Measurements from ENCODE around the gene LRIT2. TPM values are rescaled to one million over a fixed set of nuclear protein-coding genes. Genes with fewer than 3 reads are reported as not detected.
A peak's percentile ranks its signal among the peaks of the same experiment; 100 is the strongest.

The LRIT2 gene
- total RNA-seq, 1 experiment from 2014 or later: not detected

GRCh38 chr10:84269162-84269561, 43.8 kb upstream of the LRIT2 start:
- Histone ChIP-seq H3K27me3 (ENCODE audit: insufficient read depth, low read depth) (peaks cover under 1% of the 10 kb centered on the region; the same call in 1 of the 2 replicates), H3K9me2 (ENCODE audit: insufficient read depth) (no peaks in the 10 kb centered on the region), H3K4me3 (no peak overlapping the region), H3K36me3 (ENCODE audit: low read depth) (no peaks in the 10 kb centered on the region), H3K4me1 (replicated peaks; ENCODE audit: insufficient read depth) (peaks cover 20% of the 10 kb centered on the region), H3K9me3 (ENCODE audit: insufficient read depth, low read depth) (no peaks in the 10 kb centered on the region), H3F3A (ENCODE audit: insufficient read depth, low read depth) (peaks cover 19% of the 10 kb centered on the region), H3K4me2 (peak overlapping the region; percentile 11; the same call in 1 of the 2 replicates), H2AFZ (no peak overlapping the region), H3K27ac (peak overlapping the region; percentile 64), H4K20me1 (ENCODE audit: insufficient read depth) (no peaks in the 10 kb centered on the region), H3K79me2 (ENCODE audit: low read depth) (no peaks in the 10 kb centered on the region)
- ChIA-PET POLR2A (ENCODE audit: unreplicated experiment) (no interaction called here), CTCF (no interaction called here)
- intact Hi-C loops (cut with micrococcal nuclease; ENCODE audit: unreplicated experiment): no loop called here
- BruUV-seq (replicated peaks): no TSS peak
- TF ChIP-seq, protein P1, sequence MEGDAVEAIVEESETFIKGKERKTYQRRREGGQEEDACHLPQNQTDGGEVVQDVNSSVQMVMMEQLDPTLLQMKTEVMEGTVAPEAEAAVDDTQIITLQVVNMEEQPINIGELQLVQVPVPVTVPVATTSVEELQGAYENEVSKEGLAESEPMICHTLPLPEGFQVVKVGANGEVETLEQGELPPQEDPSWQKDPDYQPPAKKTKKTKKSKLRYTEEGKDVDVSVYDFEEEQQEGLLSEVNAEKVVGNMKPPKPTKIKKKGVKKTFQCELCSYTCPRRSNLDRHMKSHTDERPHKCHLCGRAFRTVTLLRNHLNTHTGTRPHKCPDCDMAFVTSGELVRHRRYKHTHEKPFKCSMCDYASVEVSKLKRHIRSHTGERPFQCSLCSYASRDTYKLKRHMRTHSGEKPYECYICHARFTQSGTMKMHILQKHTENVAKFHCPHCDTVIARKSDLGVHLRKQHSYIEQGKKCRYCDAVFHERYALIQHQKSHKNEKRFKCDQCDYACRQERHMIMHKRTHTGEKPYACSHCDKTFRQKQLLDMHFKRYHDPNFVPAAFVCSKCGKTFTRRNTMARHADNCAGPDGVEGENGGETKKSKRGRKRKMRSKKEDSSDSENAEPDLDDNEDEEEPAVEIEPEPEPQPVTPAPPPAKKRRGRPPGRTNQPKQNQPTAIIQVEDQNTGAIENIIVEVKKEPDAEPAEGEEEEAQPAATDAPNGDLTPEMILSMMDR (conservative IDR thresholded peaks at IDR 0.05): no peak
- no peak for TF ChIP-seq EZH2 (IDR thresholded peaks at IDR 0.05; ENCODE audit: low read depth)
- DNase-seq: no peak

GRCh38 chr10:84267503-84268126, 42.3 kb upstream of the LRIT2 start:
- Histone ChIP-seq H3K27ac (no peak overlapping the region), H3K4me1 (replicated peaks; ENCODE audit: insufficient read depth) (peaks cover 20% of the 10 kb centered on the region), H3K4me2 (no peak overlapping the region), H3K4me3 (no peak overlapping the region), H4K20me1 (ENCODE audit: insufficient read depth) (no peaks in the 10 kb centered on the region), H3F3A (ENCODE audit: insufficient read depth, low read depth) (peaks cover 19% of the 10 kb centered on the region), H3K36me3 (ENCODE audit: low read depth) (no peaks in the 10 kb centered on the region), H3K9me3 (ENCODE audit: insufficient read depth, low read depth) (no peaks in the 10 kb centered on the region), H3K9me2 (ENCODE audit: insufficient read depth) (no peaks in the 10 kb centered on the region), H2AFZ (no peak overlapping the region), H3K79me2 (ENCODE audit: low read depth) (no peaks in the 10 kb centered on the region), H3K27me3 (ENCODE audit: insufficient read depth, low read depth) (peaks cover 15% of the 10 kb centered on the region)
- ChIA-PET CTCF (interaction anchor here (0.9 to 1.4 kb wide), 3 partner anchors 108 to 272 kb away, joined by 3 to 6 read pairs (median 4); no protein-coding TSS in a partner anchor), POLR2A (ENCODE audit: unreplicated experiment) (no interaction called here)
- DNase-seq: peak in 1 of 2 experiments; percentile 19
- intact Hi-C loops (cut with micrococcal nuclease; ENCODE audit: unreplicated experiment): no loop called here
- no TSS peak for BruUV-seq (replicated peaks)
- TF ChIP-seq, protein P1 (conservative IDR thresholded peaks at IDR 0.05): peak; percentile 59; the same call in 1 of the 2 replicates
- no peak for TF ChIP-seq EZH2 (IDR thresholded peaks at IDR 0.05; ENCODE audit: low read depth)

- Histone ChIP-seq H3K9me2 (ENCODE audit: insufficient read depth) (no peaks in the 10 kb centered on the region), H2AFZ (no peak overlapping the region), H3K4me1 (replicated peaks; ENCODE audit: insufficient read depth) (peaks cover 12% of the 10 kb centered on the region), H3K4me3 (no peak overlapping the region), H3K27ac (no peak overlapping the region), H4K20me1 (ENCODE audit: insufficient read depth) (no peaks in the 10 kb centered on the region), H3K27me3 (ENCODE audit: insufficient read depth, low read depth) (peaks cover 37% of the 10 kb centered on the region), H3F3A (ENCODE audit: insufficient read depth, low read depth) (peaks cover 12% of the 10 kb centered on the region), H3K9me3 (ENCODE audit: insufficient read depth, low read depth) (no peaks in the 10 kb centered on the region), H3K4me2 (no peak overlapping the region), H3K79me2 (ENCODE audit: low read depth) (no peaks in the 10 kb centered on the region), H3K36me3 (ENCODE audit: low read depth) (no peaks in the 10 kb centered on the region)
- intact Hi-C loops (cut with micrococcal nuclease; ENCODE audit: unreplicated experiment): no loop called here
- no peak for DNase-seq
- ChIA-PET CTCF (no interaction called here), POLR2A (ENCODE audit: unreplicated experiment) (no interaction called here)
- no peak for TF ChIP-seq EZH2 (IDR thresholded peaks at IDR 0.05; ENCODE audit: low read depth)
- TF ChIP-seq, protein P1 (conservative IDR thresholded peaks at IDR 0.05): no peak
- no TSS peak for BruUV-seq (replicated peaks)
These were observed 40.1 kb upstream of the LRIT2 start for GRCh38 chr10:84265418-84265817.

Measured in PC-9 (cell line).